ENCODE measurements around the gene SERPINA1. TPM values are rescaled to one million over a fixed set of nuclear protein-coding genes. Genes with fewer than 3 reads are reported as not detected.

Gene SERPINA1
- total and polyA plus RNA-seq, 10 of the 15 experiments (the other 5 are each of a cell fraction or from before 2014, with no cell fraction given): 0.16 to 6.6 (median 0.53) TPM

DNA sequence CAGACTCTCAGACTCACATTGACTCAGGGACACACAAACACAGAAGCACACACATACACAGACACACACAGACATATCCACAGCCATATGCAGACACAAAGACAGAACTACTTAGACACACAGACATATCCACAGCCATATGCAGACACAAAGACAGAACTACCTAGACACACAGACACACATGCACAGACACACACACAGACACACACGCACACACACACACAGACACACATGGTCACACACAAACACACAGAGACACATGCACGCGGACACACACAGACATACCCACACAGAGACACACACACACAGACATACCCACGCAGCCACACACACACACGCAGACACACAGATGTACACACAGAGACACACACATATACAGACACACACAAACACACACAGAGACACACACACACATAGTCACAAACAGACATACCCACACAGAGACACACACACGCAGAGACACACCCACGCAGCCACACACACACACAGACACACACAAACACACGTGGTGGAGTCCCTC is 25.7 kb downstream of the SERPINA1 start (continued):
- TF ChIP-seq, protein P1, sequence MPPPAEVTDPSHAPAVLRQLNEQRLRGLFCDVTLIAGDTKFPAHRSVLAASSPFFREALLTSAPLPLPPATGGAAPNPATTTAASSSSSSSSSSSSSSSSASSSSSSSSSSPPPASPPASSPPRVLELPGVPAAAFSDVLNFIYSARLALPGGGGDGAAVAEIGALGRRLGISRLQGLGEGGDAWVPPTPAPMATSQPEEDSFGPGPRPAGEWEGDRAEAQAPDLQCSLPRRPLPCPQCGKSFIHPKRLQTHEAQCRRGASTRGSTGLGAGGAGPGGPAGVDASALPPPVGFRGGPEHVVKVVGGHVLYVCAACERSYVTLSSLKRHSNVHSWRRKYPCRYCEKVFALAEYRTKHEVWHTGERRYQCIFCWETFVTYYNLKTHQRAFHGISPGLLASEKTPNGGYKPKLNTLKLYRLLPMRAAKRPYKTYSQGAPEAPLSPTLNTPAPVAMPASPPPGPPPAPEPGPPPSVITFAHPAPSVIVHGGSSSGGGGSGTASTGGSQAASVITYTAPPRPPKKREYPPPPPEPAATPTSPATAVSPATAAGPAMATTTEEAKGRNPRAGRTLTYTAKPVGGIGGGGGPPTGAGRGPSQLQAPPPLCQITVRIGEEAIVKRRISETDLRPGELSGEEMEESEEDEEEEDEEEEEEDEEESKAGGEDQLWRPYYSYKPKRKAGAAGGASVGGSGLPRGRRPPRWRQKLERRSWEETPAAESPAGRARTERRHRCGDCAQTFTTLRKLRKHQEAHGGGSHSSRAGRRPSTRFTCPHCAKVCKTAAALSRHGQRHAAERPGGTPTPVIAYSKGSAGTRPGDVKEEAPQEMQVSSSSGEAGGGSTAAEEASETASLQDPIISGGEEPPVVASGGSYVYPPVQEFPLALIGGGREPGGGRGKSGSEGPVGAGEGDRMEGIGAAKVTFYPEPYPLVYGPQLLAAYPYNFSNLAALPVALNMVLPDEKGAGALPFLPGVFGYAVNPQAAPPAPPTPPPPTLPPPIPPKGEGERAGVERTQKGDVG (CRISPR knock-in tag; IDR thresholded peaks at IDR 0.05): no peak
- TF ChIP-seq SREBF1 (IDR thresholded peaks at IDR 0.05; ENCODE audit: low read length): no peak

DNA sequence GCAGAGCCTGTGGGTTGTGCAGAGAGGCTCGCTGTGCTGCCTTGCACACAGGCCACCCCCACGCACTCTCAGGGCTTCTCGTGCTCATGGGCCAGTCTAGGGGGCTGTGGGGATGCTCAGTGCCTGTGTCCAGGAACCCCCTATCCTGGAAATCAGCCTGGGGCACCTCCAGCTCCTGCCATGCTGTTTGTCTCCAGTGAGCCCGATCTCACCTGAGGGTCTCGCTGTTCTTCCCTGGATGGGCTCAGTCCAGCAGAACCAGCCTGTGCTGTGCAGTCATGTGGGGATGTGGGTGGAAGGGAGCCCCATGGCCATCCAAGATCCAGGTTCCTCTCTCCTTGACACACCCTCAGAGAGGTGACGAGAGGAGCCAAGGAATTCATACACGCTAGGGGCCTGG is 26.7 kb downstream of the SERPINA1 start:
- ChIA-PET SMC1A (ENCODE audit: uncharacterized antibody, unreplicated experiment) (no interaction called here), CTCF (no interaction called here), RAD21 (ENCODE audit: unreplicated experiment) (no interaction called here), POLR2A (no interaction called here)
- Histone ChIP-seq H3K36me3 (ENCODE audit: control insufficient read depth in 2 of 2, insufficient read depth in 2 of 2, low read length in 1 of 2) (no peaks in the 10 kb centered on the region), H3K9me3 (replicated peaks; ENCODE audit: control insufficient read depth, insufficient read depth, low read length) (no peaks in the 10 kb centered on the region), H3K4me3 (no peak overlapping the region), H3K27ac (ENCODE audit: control insufficient read depth, insufficient read depth) (no peak overlapping the region), H3K9ac (ENCODE audit: control insufficient read depth, insufficient read depth, low read length) (no peak overlapping the region), H4K20me1 (ENCODE audit: control insufficient read depth, insufficient read depth) (no peaks in the 10 kb centered on the region), H3K4me1 (ENCODE audit: control insufficient read depth, insufficient read depth, low read length) (no peaks in the 10 kb centered on the region), H3K27me3 (replicated peaks in 1 of 2; ENCODE audit: control insufficient read depth in 2 of 2, insufficient read depth in 2 of 2, low read length in 1 of 2) (no peaks in the 10 kb centered on the region), H3K79me2 (ENCODE audit: control insufficient read depth, insufficient read depth, low read length) (no peaks in the 10 kb centered on the region), H3K4me2 (ENCODE audit: control insufficient read depth, insufficient read depth) (no peak overlapping the region), H2AFZ (ENCODE audit: control insufficient read depth, low read depth, low read length) (no peak overlapping the region)
- in situ Hi-C loops (cut with MboI): no loop called here
- no peak for ATAC-seq
- TF ChIP-seq RB1 (IDR thresholded peaks at IDR 0.05; ENCODE audit: borderline replicate concordance) (no peak), SMAD1 (IDR thresholded peaks at IDR 0.05; ENCODE audit: low read depth, partially characterized antibody) (no peak), WRNIP1 (IDR thresholded peaks at IDR 0.05; ENCODE audit: borderline replicate concordance, low read depth, low read length) (no peak), GATAD2B (conservative IDR thresholded peaks at IDR 0.05; ENCODE audit: low read depth) (no peak), SP1 (IDR thresholded peaks at IDR 0.05; ENCODE audit: low read depth, low read length) (no peak), MTA3 (IDR thresholded peaks at IDR 0.05; ENCODE audit: borderline replicate concordance, low read length) (no peak), PAX8 (IDR thresholded peaks at IDR 0.05) (no peak), TCF7 (IDR thresholded peaks at IDR 0.05; ENCODE audit: borderline replicate concordance) (no peak), SREBF1 (IDR thresholded peaks at IDR 0.05; ENCODE audit: low read length) (no peak), ZSCAN29 (IDR thresholded peaks at IDR 0.05) (no peak), MLLT1 (IDR thresholded peaks at IDR 0.05) (no peak), BACH1 (IDR thresholded peaks at IDR 0.05; ENCODE audit: borderline replicate concordance) (no peak), CREB1 (IDR thresholded peaks at IDR 0.05; ENCODE audit: low read depth) (no peak), CBX5 (IDR thresholded peaks at IDR 0.05; ENCODE audit: low read depth) (no peak), TARDBP (IDR thresholded peaks at IDR 0.05; ENCODE audit: borderline replicate concordance) (no peak), JUND (IDR thresholded peaks at IDR 0.05; ENCODE audit: low read depth, low read length) (no peak), MEF2A (IDR thresholded peaks at IDR 0.05; ENCODE audit: insufficient read depth, low read depth, low read length) (no peak)
- DNase-seq (ENCODE audit: low read depth, low spot score): no peak
- intact Hi-C loops (cut with micrococcal nuclease; ENCODE audit: unreplicated experiment): no loop called here
- no TSS peak for BruUV-seq (replicated peaks)
- WGBS (ENCODE audit: insufficient coverage, insufficient replicate concordance, low lambda C conversion rate, missing lambda C conversion rate): 51% methylated on average over 5 of the region's 7 CpGs
- FAIRE-seq: no peak
